Fibroblast of lung (primary cell): ENCODE data around the gene ASTN2.

Source experiments
- CTCF ChIP-seq, 2 donors: IDR thresholded peaks in 1 of 2; conservative IDR thresholded peaks in 1 of 2; 1 replicate in 1 of 2; 2 replicates in 1 of 2; pipeline ENCODE4 v1.5.1; 2011 to 2012; ENCODE audit warnings: low read length in 2 of 2, control low read depth in 1 of 2, inconsistent platforms in 1 of 2, low read depth in 1 of 2, mild to moderate bottlenecking in 1 of 2
- EZH2 ChIP-seq: IDR thresholded peaks from 2 replicates; pipeline ENCODE4 v1.5.1; 2012; ENCODE audit warnings: low read length, control low read depth, mild to moderate bottlenecking; ENCODE audit errors: missing control alignments

- no peak for TF ChIP-seq CTCF (conservative IDR thresholded peaks at IDR 0.05 in 1 of 2, IDR thresholded peaks at IDR 0.05 in 1 of 2; ENCODE audit: low read depth in 1 of 2, low read length in 2 of 2)
- TF ChIP-seq EZH2, result no peak
These were observed 577.6 kb downstream of the ASTN2 start for GRCh38 chr9:116837018-116837989.
